Common myeloid progenitor, CD34-positive (primary cell): Measurements from ENCODE around the gene SMAP1.
"Not testable (repeated sequence)": the region's sequence is repeated elsewhere in the genome, so short reads cannot be mapped to it uniquely, and the experiment has no call there.

Experiments used
- CTCF ChIA-PET: fragments of 350-600 bp; sonication (Branson Sonifier 250); formaldehyde crosslinking; loops from one replicate; lab custom pipeline; 2021; ENCODE audit warnings: antibody characterized with exemption; lab: Charles Lee
- POLR2A ChIA-PET: fragments of 350-600 bp; sonication (Branson Sonifier 250); formaldehyde crosslinking; loops from one replicate; lab custom pipeline; 2021; ENCODE audit warnings: antibody characterized with exemption; lab: Charles Lee
- DNase-seq, 3 donors: peaks; one replicate each; pipeline versions ENCODE4 v3.0.0 to v3.0.0-alpha.2; 2013
- H3K27ac ChIP-seq, 2 experiments: 1 replicate in 1 of 2; 2 replicates in 1 of 2; pipeline ENCODE4 v1.7.0; 2013; ENCODE audit warnings: inconsistent platforms in 2 of 2, low read length in 2 of 2, mild to moderate bottlenecking in 2 of 2, low read depth in 1 of 2, moderate library complexity in 1 of 2; ENCODE audit not compliant: severe bottlenecking in 2 of 2, insufficient read depth in 1 of 2, poor library complexity in 1 of 2
- H3K27me3 ChIP-seq, 5 experiments: replicated peaks in 2 of 5; 1 replicate in 3 of 5; 2 replicates in 2 of 5; pipeline versions ENCODE4 v1.6.1 to v1.7.0; 2013; ENCODE audit warnings: low read length in 4 of 5, mild to moderate bottlenecking in 2 of 5, moderate library complexity in 2 of 5, inconsistent platforms in 1 of 5; ENCODE audit not compliant: insufficient read depth in 5 of 5, control insufficient read depth in 4 of 5
- H3K36me3 ChIP-seq, 4 experiments: 1 replicate in 2 of 4; 2 replicates in 2 of 4; pipeline versions ENCODE4 v1.6.1 to v1.7.0; 2013; ENCODE audit warnings: low read length in 3 of 4, control low read depth in 1 of 4, mild to moderate bottlenecking in 1 of 4; ENCODE audit not compliant: control insufficient read depth in 4 of 4, insufficient read depth in 4 of 4
- H3K4me1 ChIP-seq, 4 experiments: 1 replicate in 3 of 4; 2 replicates in 1 of 4; pipeline versions ENCODE4 v1.6.1 to v1.7.1; 2013; ENCODE audit warnings: low read length in 3 of 4, mild to moderate bottlenecking in 3 of 4, control low read depth in 1 of 4, inconsistent platforms in 1 of 4, moderate library complexity in 1 of 4; ENCODE audit not compliant: control insufficient read depth in 4 of 4, insufficient read depth in 4 of 4; ENCODE audit errors: control extremely low read depth in 1 of 4
- H3K4me3 ChIP-seq, 7 experiments: 1 replicate in 4 of 7; 2 replicates in 3 of 7; pipeline versions ENCODE4 v1.5.1 to v1.7.0; 2013; ENCODE audit warnings: mild to moderate bottlenecking in 7 of 7, low read length in 6 of 7, moderate library complexity in 6 of 7, inconsistent platforms in 2 of 7, low read depth in 2 of 7, control low read depth in 1 of 7; ENCODE audit not compliant: insufficient read depth in 4 of 7, control insufficient read depth in 1 of 7; ENCODE audit errors: extremely low read depth in 1 of 7
- H3K9me3 ChIP-seq, 5 experiments: 1 replicate in 4 of 5; 2 replicates in 1 of 5; pipeline versions ENCODE4 v1.6.1 to v1.7.1; 2013; ENCODE audit warnings: low read length in 4 of 5, mild to moderate bottlenecking in 2 of 5, inconsistent platforms in 1 of 5, low read depth in 1 of 5, moderate library complexity in 1 of 5; ENCODE audit not compliant: control insufficient read depth in 4 of 5, insufficient read depth in 2 of 5; ENCODE audit errors: control extremely low read depth in 1 of 5
- WGBS: methylation state at CpG from one replicate; pipeline ENCODE4 v1.1.5; 2013; ENCODE audit not compliant: insufficient coverage; 5-methylcytosine and 5-hydroxymethylcytosine counted together

Gene SMAP1

GRCh38 chr6:70734979-70735378 lies 67.3 kb downstream of the SMAP1 start:
- no peak for DNase-seq
- Histone ChIP-seq H3K9me3 (peaks cover 0 to 2% (median 0%) of the 10 kb centered on the region in 5 experiments), H3K27ac (no peak overlapping the region), H3K36me3 (peaks cover 0 to 14% (median 7%) of the 10 kb centered on the region in 4 experiments), H3K27me3 (no peaks in the 10 kb centered on the region), H3K4me3 (no peak overlapping the region), H3K4me1 (no peaks in the 10 kb centered on the region)
- POLR2A ChIA-PET, result no interaction called here
- CTCF ChIA-PET, result no interaction called here
- no CpG with 5 or more reads among the region's 1 CpG for WGBS

- Histone ChIP-seq H3K27me3 (no peaks in the 10 kb centered on the region), H3K27ac (no peak overlapping the region), H3K4me1 (no peaks in the 10 kb centered on the region), H3K36me3 (peaks cover 0 to 14% (median 8%) of the 10 kb centered on the region in 4 experiments), H3K4me3 (no peak overlapping the region), H3K9me3 (peaks cover 0 to 2% (median 0%) of the 10 kb centered on the region in 5 experiments)
- 100% methylated on average over 5 of the region's 6 CpGs for WGBS
- ChIA-PET POLR2A (no interaction called here), CTCF (no interaction called here)
- DNase-seq, result no peak
These were observed 67.8 kb downstream of the SMAP1 start for GRCh38 chr6:70735513-70735912.

- ChIA-PET POLR2A (no interaction called here), CTCF (interaction anchor here (0.7 to 1.1 kb wide), 2 partner anchors 8 to 21 kb away, joined by 3 read pairs; no protein-coding TSS in a partner anchor)
- peaks cover 0 to 29% (median 16%) of the 10 kb centered on the region in 4 experiments for H3K36me3 ChIP-seq
- 100% methylated on average over 1 of the region's 2 CpGs for WGBS
- no peaks in the 10 kb centered on the region for H3K27me3 ChIP-seq
- no peak overlapping the region for H3K27ac ChIP-seq
- H3K4me1 ChIP-seq, result no peaks in the 10 kb centered on the region
- no peak for DNase-seq
- no peak overlapping the region for H3K4me3 ChIP-seq
- H3K9me3 ChIP-seq, result peaks cover 0 to 14% (median 8%) of the 10 kb centered on the region in 5 experiments
These were observed 70.3 kb downstream of the SMAP1 start for GRCh38 chr6:70738028-70738427.

GRCh38 chr6:70739534-70739933 lies 71.9 kb downstream of the SMAP1 start:
- Histone ChIP-seq H3K27ac (no peak overlapping the region), H3K4me1 (no peaks in the 10 kb centered on the region), H3K36me3 (peaks cover 0 to 22% (median 11%) of the 10 kb centered on the region in 4 experiments), H3K27me3 (no peaks in the 10 kb centered on the region), H3K9me3 (peaks cover 0 to 16% (median 8%) of the 10 kb centered on the region in 5 experiments), H3K4me3 (no peak overlapping the region)
- DNase-seq, result no peak
- ChIA-PET CTCF (interaction anchor here (1.2 kb wide), 1 partner anchor 32 kb away, joined by 4 read pairs; no protein-coding TSS in a partner anchor), POLR2A (interaction anchor here (0.7 kb wide), 2 partner anchors 759 to 1988 kb away, joined by 3 to 4 read pairs; no protein-coding TSS in a partner anchor)
- no CpG with 5 or more reads among the region's 2 CpGs for WGBS

GRCh38 chr6:70740746-70741145 lies 73.1 kb downstream of the SMAP1 start:
- H3K27ac ChIP-seq, H3K4me1 ChIP-seq, H3K4me3 ChIP-seq, POLR2A ChIA-PET, DNase-seq, H3K27me3 ChIP-seq: not testable (repeated sequence)
- Histone ChIP-seq H3K9me3 (peaks cover 0 to 16% (median 8%) of the 10 kb centered on the region in 5 experiments), H3K36me3 (peaks cover 0 to 16% (median 9%) of the 10 kb centered on the region in 4 experiments)
- WGBS, result no CpG with 5 or more reads among the region's 2 CpGs
- CTCF ChIA-PET, result interaction anchor here (0.7 to 1.2 kb wide), 3 partner anchors 10 to 33 kb away, joined by 3 to 4 read pairs (median 3); no protein-coding TSS in a partner anchor

GRCh38 chr6:70742462-70742861 lies 74.8 kb downstream of the SMAP1 start:
- DNase-seq, H3K4me3 ChIP-seq, H3K27me3 ChIP-seq, POLR2A ChIA-PET, H3K27ac ChIP-seq, H3K4me1 ChIP-seq, CTCF ChIA-PET: not testable (repeated sequence)
- Histone ChIP-seq H3K9me3 (peaks cover 3 to 16% (median 8%) of the 10 kb centered on the region in 5 experiments), H3K36me3 (peaks cover 0 to 16% (median 9%) of the 10 kb centered on the region in 4 experiments)
- WGBS, result 100% methylated on average over 1 of the region's 3 CpGs

- ChIA-PET POLR2A (no interaction called here), CTCF (no interaction called here)
- Histone ChIP-seq H3K36me3 (peaks cover 0 to 13% (median 5%) of the 10 kb centered on the region in 4 experiments), H3K9me3 (peaks cover 0 to 3% (median 0%) of the 10 kb centered on the region in 5 experiments), H3K4me1 (no peaks in the 10 kb centered on the region), H3K27ac (no peak overlapping the region), H3K4me3 (no peak overlapping the region), H3K27me3 (no peaks in the 10 kb centered on the region)
- WGBS, result 75% methylated on average over 1 of the region's 1 CpG
- no peak for DNase-seq
These were observed 86.2 kb downstream of the SMAP1 start for GRCh38 chr6:70753870-70754380.
